GM12891 (cell line): ENCODE data around the gene WDFY2.

Experiments
- POLR2A ChIP-seq: IDR thresholded peaks from 2 replicates; pipeline ENCODE4 v1.6.1; 2011; ENCODE audit warnings: low read depth, low read length, control low read depth
- POLR2AphosphoS5 ChIP-seq: IDR thresholded peaks from 2 replicates; pipeline ENCODE4 v1.6.1; 2011; ENCODE audit warnings: low read depth, low read length, control low read depth
- SPI1 ChIP-seq: IDR thresholded peaks from 2 replicates; pipeline ENCODE4 v1.6.1; 2011; ENCODE audit warnings: low read depth, low read length, control low read depth
- TAF1 ChIP-seq: IDR thresholded peaks from 2 replicates; pipeline ENCODE4 v1.6.1; 2011; ENCODE audit warnings: low read depth, low read length, control low read depth

DNA sequence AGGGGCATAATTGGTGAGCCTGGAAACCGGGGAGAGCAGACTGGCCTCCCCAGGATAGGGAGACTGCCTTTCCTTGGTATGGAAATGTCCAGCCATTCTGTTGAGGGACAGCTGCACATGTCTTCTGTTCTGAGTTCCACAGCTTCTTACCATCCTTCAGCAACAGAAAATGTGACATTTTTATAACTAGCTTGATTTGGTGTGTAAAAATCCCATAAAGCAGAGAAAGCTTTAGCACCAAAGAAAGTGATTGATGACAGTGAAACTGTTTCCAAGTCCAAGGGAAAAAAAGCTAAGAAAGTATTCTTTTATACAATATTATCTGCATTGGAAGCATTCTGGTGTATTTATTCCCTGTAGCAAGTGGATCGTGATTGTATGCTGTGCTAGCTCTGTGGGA, 157.8 kb downstream of the WDFY2 start:
- TF ChIP-seq POLR2A (no peak), POLR2AphosphoS5 (no peak), TAF1 (no peak), SPI1 (no peak)
